GM11168 (cell line): Measurements from ENCODE around the gene SLC6A18.

ENCODE experiments used
- in situ Hi-C: fragments of 300-500 bp; cut with MboI; formaldehyde crosslinking; loops from one replicate; pipeline ENCODE4 v1.12.0; 2022; ENCODE audit warnings: low sequenced_read_pairs; ENCODE audit not compliant: unreplicated experiment

Gene SLC6A18

DNA sequence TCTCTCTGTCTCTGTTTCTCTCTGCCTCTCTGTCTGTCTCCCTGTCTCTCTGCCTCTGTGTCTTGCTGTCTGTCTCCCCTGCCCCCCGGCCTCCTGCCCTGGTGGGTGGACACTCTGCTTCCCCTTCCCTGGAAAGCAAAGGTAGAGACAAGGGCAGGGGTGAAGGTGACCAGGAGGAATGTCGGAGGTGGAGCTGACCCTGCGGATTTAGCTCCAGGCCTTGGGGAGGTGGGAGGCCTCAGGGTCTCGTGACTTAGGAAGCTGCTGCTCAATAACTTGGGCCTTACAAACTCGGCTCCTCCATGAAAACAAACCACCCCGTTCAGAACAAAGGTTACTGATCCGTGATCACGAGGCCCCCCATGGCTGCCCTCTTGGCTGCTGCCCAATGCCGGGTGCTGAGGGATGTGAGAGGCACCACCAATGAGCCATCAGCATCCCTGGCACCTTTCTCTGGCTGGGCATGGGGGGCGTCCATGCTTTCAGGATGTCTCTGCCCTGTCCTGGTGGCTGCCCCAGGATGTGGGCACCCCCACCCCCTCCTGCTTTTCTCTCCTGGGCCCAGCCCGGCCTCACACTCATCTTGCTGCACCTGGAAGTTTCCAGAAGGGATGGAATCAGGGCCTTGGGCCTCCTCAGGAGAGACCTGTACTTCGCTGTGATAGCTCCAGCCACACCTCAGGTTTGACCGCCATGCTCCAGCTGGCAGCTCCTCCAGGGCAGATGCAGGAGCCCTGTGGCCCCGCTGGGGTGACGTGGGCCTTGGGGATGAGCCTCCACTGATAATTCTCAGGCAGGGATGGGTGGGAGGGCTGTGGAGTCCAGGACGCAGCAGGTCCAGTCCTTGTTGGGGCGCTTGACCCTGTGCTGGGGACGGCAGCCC lies 38.6 kb upstream of the SLC6A18 start:
- in situ Hi-C loops: no loop called here

DNA sequence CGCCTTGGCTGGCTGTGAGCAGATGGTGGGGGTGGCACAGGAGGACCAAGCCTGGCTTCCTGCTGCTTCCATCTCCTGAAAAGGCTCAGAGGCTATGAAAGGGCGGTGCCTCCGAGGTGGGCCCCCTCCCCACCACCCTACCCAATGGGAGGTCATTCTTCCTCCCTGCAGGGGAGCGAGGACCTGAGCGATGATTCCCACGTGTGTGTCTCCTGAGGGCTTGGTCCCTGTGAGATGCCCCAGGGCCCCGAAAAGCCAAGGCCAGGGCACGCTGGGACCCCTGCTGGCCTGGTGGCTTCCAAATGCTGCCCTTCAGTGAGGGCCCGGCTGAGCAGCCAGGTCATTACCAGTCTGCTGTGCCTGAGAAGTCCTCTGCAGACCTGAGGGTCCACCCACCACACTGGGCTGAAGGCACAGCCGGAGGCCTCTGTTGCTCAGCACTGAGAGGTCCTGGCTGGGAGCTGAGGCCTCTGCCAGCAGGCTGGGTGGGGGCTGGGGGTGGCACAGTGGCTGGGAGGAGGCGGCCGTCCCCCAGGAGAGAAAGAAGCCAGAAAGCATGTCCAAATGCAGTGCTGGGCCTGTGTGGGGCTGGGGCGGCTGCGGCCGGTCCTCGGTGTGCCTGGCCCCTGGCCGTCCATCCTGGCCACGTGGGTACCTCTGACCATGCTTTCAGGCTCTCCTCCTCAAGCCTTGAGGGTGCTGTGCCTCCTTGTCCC lies 37.8 kb upstream of the SLC6A18 start:
- in situ Hi-C loops: no loop called here

DNA sequence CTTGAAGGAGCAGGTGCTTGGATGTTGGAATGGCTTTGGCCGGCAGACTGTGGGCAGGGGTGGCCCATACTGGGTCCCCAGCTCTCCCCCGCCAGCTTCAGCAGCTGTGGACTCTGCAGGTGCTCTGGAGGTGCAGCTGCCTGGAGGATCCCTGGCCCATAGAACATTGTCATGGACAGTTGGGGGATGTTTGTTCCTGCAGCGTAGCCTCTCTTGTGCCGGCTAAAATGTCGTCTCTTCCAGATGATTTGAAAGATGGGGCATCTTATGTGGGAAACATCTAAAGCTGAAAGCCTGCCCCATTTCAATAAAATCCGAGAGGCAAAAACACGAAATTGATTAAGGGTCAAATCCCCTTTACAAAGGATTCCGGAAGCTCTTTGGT lies 37.2 kb upstream of the SLC6A18 start:
- in situ Hi-C loops: no loop called here

DNA sequence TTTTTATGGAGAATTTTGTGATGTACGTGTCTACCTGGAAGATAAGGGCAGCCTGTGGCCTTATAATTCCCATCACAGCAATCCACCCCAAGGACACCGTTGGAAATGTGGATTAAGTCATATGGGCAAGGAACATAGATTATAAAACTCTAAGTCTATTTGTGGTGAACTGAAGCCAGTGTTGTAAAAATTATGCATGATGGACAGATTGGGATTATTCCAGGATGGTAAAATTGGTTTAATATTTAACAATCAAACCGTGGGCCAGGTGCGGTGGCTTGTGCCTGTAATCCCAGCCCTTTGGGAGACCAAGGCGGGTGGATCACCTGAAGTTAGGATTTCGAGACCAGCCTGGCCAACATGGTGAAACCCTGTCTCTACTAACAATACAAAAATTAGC lies 36.7 kb upstream of the SLC6A18 start:
- in situ Hi-C loops: no loop called here

DNA sequence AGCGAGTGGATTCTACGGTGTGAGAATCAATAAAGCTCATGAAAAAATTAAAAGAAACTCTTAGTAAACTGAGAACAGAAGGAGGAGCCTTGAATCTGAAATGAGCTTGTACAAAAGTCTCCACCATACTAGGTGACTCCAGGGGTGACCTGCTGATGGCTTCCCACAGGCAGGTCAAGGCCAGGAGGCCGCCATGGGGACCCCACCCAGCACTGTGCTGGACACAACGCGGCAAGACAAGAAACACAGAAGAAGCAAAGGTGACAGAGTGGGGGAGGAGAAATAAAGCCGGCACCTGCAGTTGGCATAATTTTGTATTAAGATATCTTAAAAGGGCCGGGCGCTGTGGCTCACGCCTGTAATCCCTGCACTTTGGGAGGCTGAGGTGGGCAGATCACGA lies 35.9 kb upstream of the SLC6A18 start:
- in situ Hi-C loops: no loop called here

DNA sequence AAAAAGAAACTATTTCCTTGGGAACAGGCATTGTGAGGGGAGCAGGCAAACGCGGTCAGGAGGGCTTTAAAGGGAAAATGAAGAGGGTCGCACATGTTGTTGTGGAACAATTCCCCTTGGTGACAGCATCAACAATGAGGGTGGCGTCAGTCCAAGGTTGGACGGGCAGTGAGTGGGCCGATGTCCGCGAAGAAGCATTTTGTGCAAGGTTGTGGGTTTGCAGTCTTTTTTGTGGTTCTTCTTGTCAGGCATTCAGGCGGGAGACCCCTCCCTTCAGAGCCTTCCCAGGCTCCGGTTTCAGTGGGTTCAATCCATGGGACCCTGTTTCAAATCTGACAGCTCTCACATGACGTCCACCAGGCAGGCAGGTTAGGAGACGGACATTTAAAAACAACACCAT lies 34.9 kb upstream of the SLC6A18 start:
- in situ Hi-C loops: no loop called here

DNA sequence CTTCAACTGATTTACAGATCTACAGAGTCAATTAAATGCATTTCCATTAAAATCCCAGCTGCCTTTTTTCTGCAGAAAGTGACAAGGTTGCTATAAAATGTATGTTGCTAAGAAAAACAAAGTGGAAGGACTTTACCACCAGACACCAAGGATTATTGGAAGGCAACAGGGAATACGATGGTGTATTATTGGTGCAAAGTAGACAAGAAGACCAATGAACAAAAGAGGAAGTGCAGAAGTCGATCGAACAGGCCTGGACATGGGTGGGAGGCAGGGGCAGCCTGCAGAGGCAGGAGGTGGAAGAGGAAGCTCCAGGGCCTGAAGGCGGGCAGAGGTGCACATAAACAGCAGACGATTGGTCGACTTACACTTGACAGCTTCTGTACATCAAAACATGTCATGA lies 34.3 kb upstream of the SLC6A18 start:
- in situ Hi-C loops: no loop called here

DNA sequence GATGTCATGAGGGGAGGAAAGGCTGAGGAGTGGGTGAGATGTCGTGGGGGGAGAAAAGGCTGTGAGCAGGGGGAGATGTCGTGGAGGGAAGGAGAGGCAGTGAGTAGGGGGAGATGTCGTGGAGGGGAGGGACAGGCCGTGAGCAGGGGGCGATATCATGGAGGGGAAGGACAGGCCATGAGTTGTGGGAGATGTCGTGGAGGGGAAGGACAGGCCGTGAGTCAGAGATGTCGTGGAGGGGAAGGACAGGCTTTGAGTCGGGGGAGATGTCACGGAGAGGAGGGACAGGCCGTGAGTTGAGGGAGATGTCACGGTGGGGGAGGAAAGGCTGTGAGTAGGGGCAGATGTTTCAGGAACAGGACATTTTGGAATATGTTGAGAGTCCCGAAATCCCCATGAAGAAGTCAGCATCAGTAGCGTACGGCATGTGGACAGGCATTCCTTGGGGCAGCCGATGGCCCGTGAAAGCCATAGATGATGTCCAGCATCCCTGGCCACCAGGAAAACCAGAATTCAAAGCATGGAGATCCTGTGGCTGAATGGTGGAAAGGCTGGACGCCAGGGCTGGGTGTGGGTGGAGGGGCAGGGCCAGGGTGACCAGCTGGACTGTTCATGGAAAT lies 32.1 kb upstream of the SLC6A18 start:
- in situ Hi-C loops: no loop called here

DNA sequence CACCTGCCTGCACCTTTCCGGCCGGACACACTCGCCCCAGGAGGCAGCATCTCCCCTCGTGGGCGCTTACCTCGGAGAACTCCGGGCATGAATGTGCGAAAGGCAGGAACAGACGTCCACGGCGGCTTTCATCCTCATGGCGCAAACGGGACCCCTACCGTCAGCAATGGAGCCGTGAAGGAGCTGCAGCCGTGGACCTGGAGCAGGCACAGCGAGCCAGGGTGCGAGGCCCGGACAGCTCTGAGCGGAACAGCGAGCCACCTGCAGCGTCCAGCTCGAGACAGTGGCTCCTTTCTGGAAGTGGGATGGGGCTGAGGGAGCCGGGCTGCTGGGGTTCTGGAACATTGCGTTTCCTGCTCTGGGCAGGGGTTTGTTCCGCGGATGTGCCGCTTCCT lies 31.6 kb upstream of the SLC6A18 start:
- in situ Hi-C loops: no loop called here

DNA sequence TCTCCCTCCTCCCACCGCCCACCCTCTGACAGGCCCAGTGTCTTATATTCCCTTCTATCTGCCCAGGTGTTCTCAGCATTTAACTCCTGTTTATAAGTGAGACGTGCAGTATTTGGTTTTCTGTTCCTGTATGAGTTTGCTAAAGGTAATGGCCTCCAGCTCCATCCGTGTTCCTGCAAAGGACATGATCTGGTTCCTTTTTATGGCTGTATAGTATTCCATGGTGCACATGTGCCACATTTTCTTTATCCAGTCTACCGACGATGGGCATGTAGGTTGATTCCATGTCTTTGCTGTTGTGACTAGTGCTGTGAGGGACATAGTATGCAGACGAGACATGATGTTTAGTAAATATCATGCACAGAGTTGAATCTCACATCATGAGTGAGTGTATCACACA lies 30.8 kb upstream of the SLC6A18 start:
- in situ Hi-C loops: no loop called here

DNA sequence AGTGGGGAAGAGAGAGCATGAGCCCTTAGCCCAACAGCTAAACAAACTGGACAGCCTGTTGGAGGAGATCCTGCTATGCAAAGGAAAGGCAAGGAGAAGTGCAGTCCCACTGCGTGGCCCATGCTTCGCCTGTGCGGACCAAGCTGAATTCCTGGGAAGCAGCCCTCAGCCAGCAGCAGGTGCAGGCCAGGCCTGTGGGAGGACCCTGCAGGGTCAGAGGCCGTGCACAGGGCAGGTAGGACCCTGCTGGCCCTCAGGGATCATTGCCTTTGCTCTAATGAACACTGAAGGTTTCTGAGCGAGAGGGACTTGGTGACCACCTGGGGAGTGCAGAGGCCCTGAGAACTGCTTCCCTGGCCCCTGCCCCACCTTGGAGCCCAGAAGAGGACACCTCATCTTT lies 29.7 kb upstream of the SLC6A18 start:
- in situ Hi-C loops: no loop called here

DNA sequence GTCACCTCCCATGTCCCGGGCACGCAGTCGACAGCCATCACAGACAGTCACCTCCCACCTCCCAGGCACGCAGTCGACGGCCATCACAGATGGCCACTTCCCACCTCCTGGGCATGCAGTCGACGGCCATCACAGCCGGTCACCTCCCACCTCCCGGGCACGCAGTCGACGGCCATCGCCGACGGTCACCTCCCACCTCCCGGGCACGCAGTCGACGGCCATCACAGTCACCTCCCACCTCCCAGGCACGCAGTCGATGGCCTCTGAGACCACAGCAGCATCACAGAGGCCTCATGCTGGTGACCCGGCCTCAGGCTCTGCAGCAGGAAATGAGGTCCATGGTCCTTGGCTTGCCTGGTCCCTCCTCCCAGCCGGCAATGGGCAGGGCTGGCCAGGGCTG lies 29.3 kb upstream of the SLC6A18 start:
- in situ Hi-C loops: no loop called here

DNA sequence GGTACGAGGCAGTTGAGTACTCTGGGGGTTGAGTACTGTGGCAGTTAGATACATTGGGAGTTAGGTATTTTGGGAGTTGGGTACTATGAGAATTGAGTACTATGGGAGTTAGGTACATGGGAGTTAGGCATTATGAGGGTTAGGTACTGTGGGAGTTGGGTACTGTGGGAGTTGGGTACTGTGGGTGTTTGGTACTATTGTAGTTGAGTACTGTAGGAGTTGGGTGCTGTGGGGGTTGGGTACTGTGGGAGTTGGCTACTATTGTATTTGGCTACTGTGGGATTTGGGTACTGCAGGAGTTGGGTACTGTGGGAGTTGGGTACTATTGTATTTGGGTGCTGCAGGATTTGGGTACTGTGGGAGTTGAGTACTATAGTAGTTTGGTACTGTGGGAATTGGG lies 28.6 kb upstream of the SLC6A18 start:
- in situ Hi-C loops: no loop called here

DNA sequence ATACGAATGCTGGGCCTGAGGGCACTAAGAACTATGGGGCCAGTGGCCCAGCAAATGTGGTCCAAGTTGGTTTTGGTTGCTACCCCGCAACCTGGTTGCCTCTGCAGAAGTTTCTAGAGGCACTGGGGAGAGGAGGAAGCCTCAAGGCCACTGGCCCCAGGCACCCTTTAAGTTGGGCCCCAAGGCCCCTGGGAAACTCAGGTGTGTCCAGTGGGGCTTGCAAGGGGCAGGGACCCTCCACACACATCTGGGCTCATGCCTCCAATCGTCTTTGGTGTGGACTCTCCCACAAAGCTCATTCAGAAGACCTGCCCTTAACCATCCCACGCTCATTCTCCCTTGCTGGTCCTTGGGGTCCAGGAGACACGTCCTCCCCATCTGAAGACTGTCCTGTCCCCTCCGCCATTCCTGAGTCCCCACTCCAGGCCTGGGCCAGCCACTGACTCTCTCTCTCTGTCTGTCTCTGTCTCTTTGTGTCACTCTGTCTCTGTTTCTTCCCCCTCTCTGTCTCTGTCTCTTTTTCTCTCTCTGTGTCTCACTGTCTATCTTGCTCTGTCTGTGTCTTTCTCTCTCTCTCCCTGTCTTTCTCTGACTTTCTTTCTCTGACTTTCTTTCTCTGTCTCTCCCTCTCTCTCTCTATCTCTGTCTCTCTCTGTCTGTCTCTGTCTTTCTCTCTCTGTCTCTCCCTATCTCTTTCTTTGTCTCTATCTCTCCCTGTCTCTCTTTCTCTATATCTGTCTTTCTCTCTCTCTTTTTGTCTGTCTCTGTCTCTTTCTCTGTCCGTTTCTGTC lies 27.1 kb upstream of the SLC6A18 start:
- in situ Hi-C loops: no loop called here

DNA sequence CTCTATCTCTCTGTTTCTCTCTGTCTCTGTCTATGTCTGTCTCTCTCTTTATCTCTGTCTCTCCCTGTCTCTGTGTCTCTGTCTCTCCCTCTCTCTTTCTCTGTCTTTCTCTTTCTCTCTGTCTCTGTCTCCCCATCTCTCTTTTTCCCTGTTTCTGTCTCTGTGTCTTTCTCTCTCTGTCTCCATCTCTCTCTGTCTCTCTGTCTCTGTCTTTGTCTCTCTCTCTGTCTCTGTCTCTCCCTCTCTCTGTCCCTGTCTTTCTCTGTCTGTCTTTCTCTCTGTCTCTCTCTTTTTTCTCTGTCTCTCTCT lies 25.9 kb upstream of the SLC6A18 start:
- in situ Hi-C loops: no loop called here

DNA sequence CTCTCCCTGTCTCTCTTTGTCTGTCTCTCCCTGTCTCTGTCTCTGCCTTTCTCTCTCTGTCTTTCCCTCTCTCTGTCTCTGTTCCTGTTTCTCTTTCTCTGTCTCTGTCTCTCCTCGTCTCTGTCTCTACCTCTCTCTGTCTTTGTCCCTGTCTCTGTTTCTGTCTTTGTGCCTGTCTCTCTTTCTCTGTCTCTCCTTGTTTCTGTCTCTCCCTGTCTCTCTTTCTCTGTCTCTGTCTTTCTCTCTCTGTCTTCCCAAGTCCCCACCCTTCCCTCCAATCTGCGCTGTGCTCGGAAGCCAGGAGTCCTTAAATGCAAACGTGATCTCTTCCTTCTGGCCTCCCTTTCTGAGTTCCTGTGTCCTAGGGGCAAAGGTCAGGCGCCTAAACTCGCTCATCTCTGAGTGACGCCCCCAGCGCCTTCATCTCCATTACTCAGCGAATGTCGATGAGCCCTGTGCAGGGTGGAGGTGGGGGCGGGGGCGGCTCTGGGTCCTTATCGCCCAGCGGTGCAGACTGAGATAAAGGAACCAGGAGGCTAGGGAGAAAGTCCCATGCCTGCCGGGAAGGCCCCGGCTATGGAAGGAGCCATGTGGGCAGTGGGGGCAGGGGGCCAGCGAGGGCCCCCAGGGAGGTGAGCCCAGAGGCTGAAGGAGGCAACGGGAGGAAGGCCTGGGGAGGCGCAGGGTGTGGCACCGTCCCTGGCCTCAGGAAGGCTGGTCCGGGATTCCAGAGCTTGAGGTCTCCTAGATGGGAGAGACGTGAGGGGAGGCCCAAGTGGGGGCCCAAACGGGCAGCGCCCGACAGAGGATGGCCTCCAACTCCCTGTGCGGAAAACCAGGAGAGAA lies 25.3 kb upstream of the SLC6A18 start:
- in situ Hi-C loops: no loop called here

DNA sequence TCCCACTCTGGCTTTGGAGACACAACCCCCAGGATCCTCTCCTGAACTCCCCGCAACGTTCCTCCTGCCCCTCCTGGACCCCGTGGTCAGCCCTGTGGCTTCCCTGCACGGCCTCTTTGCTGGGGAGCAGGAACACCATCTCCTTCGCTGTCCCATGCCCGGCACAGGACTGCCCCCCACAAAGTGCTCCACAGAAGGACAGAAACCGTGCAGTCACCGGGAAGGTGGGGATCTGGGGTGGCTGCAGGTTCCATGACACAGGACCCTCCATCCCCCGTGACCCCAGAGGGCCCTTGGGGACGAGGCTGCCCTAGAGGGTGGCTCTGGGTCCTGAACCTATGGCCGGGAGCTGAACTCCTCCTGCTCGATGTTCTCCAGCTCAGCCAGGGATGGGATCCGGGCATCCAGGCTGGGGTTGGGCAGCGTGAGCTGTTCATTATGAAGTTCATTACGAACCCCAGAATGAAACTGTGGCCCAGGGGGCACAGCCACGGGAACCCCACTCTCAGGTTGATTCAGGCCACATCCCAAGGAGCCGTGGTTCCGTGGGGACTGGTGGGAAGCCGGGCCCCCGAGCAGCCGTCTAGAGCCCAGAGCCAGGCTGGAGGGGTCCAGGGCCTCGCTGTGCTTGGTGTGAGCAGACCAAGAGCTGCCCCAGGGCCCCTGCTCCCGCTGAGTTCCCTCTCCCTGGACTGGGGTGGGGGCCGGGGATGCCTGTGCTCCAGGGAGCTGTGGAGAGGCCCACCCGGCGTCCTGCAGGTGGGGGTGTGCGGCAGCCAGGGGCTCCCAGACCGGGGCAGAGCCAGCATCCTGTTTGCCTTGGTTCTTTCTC lies 24.5 kb upstream of the SLC6A18 start:
- in situ Hi-C loops: no loop called here

DNA sequence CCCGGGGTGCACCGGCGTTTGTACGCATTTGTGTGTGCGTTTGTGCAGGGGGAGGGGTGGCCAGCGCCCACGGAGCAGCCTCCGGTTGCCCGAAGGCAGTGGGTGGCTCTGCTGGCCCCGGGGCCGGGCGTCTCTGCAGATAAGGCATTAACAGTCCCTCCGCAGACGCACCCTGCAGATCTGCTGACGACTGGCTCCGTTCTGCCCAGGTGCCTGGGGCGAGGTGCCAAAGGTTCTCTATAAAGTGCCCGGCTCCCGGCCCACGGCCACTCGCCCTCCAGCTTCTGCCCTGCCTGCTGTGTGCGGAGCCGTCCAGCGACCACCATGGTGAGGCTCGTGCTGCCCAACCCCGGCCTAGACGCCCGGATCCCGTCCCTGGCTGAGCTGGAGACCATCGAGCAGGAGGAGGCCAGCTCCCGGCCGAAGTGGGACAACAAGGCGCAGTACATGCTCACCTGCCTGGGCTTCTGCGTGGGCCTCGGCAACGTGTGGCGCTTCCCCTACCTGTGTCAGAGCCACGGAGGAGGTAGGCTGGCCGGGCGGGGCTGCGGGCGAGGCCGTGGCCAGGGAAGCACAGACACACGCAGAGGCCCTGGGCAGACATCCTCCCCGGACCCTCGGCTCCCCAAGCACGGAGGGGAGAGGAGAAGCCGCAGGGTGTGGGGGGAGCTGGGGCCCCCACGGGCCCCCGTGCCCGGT lies 23.7 kb upstream of the SLC6A18 start, which contains the start of gene SLC6A19:
Gene SLC6A19 (plus strand): TSS at position 269 of the 699 bp plus-strand sequence. CDS start 56 bp downstream, at position 325.
- in situ Hi-C loops: no loop called here
